HepG2 (cell line): ENCODE data around the gene CTIF. TPM values are rescaled to one million over a fixed set of nuclear protein-coding genes. Genes with fewer than 3 reads are reported as not detected.

Experiments used
- IKZF4 ChIP-seq: sonication (generic); formaldehyde crosslinking; IDR thresholded peaks from 2 replicates; pipeline ENCODE4 v1.5.1; 2020; ENCODE audit warnings: borderline replicate concordance, mild to moderate bottlenecking, low read depth, missing genetic modification reagents; ENCODE audit errors: not compliant biosample characterization
- ZNF280D ChIP-seq: sonication (generic); formaldehyde crosslinking; IDR thresholded peaks from 2 replicates; pipeline ENCODE4 v1.5.1; 2020; ENCODE audit warnings: mild to moderate bottlenecking, missing genetic modification reagents
- polyA plus RNA-seq, 8 experiments: library from polyadenylated mRNA; depleted of rRNA in 3 of 8; stranded (reverse) in 7 of 8; unstranded in 1 of 8; fragments of >200 nt; fragmentation: Illumina TruSeq in 4 of 8; extraction: Trizol in 4 of 8; gene quantifications; 2 replicates each; pipeline versions ENCODE4 v1.2.1 to v1.2.3, GENCODE V29; 2011 to 2016; ENCODE audit warnings: low read depth in 4 of 8, missing spikeins in 1 of 8, mixed read lengths in 1 of 8; ENCODE audit not compliant: insufficient read depth in 1 of 8
- total RNA-seq, 5 experiments: library from RNA; depleted of rRNA; stranded (reverse); fragments of >200 nt; fragmentation: Illumina TruSeq; extraction: Trizol; gene quantifications; 2 replicates each; pipeline ENCODE4 v1.2.3, GENCODE V29; 2016; ENCODE audit warnings: low read depth in 1 of 5
- TF ChIP-seq, protein P1 (sequence below): sonication (generic); formaldehyde crosslinking; IDR thresholded peaks from 2 replicates; pipeline ENCODE4 v1.5.1; 2020; ENCODE audit warnings: mild to moderate bottlenecking, missing genetic modification reagents, moderate library complexity

CTIF gene
- total and polyA plus RNA-seq, 2 of the 13 experiments (the other 11 are each of a cell fraction or from before 2014, with no cell fraction given), result 18.2 to 28.0 TPM

- no peak for TF ChIP-seq ZNF280D (CRISPR knock-in tag)
- TF ChIP-seq, protein P1, sequence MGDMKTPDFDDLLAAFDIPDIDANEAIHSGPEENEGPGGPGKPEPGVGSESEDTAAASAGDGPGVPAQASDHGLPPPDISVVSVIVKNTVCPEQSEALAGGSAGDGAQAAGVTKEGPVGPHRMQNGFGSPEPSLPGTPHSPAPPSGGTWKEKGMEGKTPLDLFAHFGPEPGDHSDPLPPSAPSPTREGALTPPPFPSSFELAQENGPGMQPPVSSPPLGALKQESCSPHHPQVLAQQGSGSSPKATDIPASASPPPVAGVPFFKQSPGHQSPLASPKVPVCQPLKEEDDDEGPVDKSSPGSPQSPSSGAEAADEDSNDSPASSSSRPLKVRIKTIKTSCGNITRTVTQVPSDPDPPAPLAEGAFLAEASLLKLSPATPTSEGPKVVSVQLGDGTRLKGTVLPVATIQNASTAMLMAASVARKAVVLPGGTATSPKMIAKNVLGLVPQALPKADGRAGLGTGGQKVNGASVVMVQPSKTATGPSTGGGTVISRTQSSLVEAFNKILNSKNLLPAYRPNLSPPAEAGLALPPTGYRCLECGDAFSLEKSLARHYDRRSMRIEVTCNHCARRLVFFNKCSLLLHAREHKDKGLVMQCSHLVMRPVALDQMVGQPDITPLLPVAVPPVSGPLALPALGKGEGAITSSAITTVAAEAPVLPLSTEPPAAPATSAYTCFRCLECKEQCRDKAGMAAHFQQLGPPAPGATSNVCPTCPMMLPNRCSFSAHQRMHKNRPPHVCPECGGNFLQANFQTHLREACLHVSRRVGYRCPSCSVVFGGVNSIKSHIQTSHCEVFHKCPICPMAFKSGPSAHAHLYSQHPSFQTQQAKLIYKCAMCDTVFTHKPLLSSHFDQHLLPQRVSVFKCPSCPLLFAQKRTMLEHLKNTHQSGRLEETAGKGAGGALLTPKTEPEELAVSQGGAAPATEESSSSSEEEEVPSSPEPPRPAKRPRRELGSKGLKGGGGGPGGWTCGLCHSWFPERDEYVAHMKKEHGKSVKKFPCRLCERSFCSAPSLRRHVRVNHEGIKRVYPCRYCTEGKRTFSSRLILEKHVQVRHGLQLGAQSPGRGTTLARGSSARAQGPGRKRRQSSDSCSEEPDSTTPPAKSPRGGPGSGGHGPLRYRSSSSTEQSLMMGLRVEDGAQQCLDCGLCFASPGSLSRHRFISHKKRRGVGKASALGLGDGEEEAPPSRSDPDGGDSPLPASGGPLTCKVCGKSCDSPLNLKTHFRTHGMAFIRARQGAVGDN (CRISPR knock-in tag), result peak; percentile 98
- TF ChIP-seq IKZF4 (CRISPR knock-in tag), result peak; percentile 40
Observed at GRCh38 chr18:48893608-48894600, 355.1 kb downstream of the CTIF start (continued).
